SJSA1 (cell line): ENCODE measurements around the gene GPI. TPM values are rescaled to one million over a fixed set of nuclear protein-coding genes. Genes with fewer than 3 reads are reported as not detected.

ENCODE experiments used
- DNase-seq, 2 experiments: peaks; one replicate each; pipeline ENCODE4 v3.0.0-alpha.2; 2015 to 2020; ENCODE audit warnings: low spot score in 2 of 2, low read depth in 1 of 2
- H3K27ac ChIP-seq: fragments of 250-450 bp; sonication (Bioruptor Pico); 2 replicates; pipeline ENCODE4 v1.5.1; 2020; ENCODE audit warnings: mild to moderate bottlenecking, moderate library complexity
- H3K27me3 ChIP-seq: fragments of 250-450 bp; sonication (Bioruptor Pico); replicated peaks from 2 replicates; pipeline ENCODE4 v1.5.1; 2020; ENCODE audit warnings: mild to moderate bottlenecking, moderate library complexity
- H3K36me3 ChIP-seq: fragments of 250-450 bp; sonication (Bioruptor Pico); 2 replicates; pipeline ENCODE4 v1.5.1; 2020; ENCODE audit warnings: mild to moderate bottlenecking
- H3K4me1 ChIP-seq: fragments of 250-450 bp; sonication (Bioruptor Pico); replicated peaks from 2 replicates; pipeline ENCODE4 v1.6.1; 2021; ENCODE audit warnings: mild to moderate bottlenecking
- H3K4me3 ChIP-seq: fragments of 250-450 bp; sonication (Bioruptor Pico); 2 replicates; pipeline ENCODE4 v1.5.1; 2020; ENCODE audit warnings: mild to moderate bottlenecking
- H3K9me3 ChIP-seq: fragments of 250-450 bp; sonication (Bioruptor Pico); replicated peaks from 2 replicates; pipeline ENCODE4 v1.5.1; 2020; ENCODE audit warnings: mild to moderate bottlenecking
- total RNA-seq: library from RNA; depleted of rRNA; stranded (reverse); fragments of >200 nt; shearing (Covaris generic); gene quantifications from 2 replicates; pipeline ENCODE4 v1.2.3, GENCODE V29; 2014

GPI gene
- total RNA-seq, 1 experiment from 2014 or later = 88.8 TPM

GRCh38 chr19:34350161-34350561, 14.8 kb upstream of the GPI start:
- no peaks in the 10 kb centered on the region for H3K27me3 ChIP-seq
- no peak overlapping the region for H3K27ac ChIP-seq
- no peak for DNase-seq
- H3K4me1 ChIP-seq = no peaks in the 10 kb centered on the region
- no peaks in the 10 kb centered on the region for H3K9me3 ChIP-seq
- H3K36me3 ChIP-seq = peaks cover 65% of the 10 kb centered on the region
- no peak overlapping the region for H3K4me3 ChIP-seq

- Histone ChIP-seq H3K4me1 (no peaks in the 10 kb centered on the region), H3K27ac (no peak overlapping the region), H3K36me3 (peaks cover 53% of the 10 kb centered on the region), H3K4me3 (no peak overlapping the region), H3K27me3 (no peaks in the 10 kb centered on the region), H3K9me3 (no peaks in the 10 kb centered on the region)
- no peak for DNase-seq
Observed at GRCh38 chr19:34351382-34351826, 13.6 kb upstream of the GPI start.

- Histone ChIP-seq H3K4me3 (no peak overlapping the region), H3K36me3 (peaks cover 37% of the 10 kb centered on the region), H3K4me1 (peaks cover 4% of the 10 kb centered on the region), H3K9me3 (no peaks in the 10 kb centered on the region), H3K27me3 (no peaks in the 10 kb centered on the region), H3K27ac (no peak overlapping the region)
- no peak for DNase-seq
Observed at GRCh38 chr19:34353546-34353945, 11.4 kb upstream of the GPI start.

- no peaks in the 10 kb centered on the region for H3K9me3 ChIP-seq
- H3K4me1 ChIP-seq = peaks cover 14% of the 10 kb centered on the region
- no peak overlapping the region for H3K4me3 ChIP-seq
- H3K36me3 ChIP-seq = peaks cover 22% of the 10 kb centered on the region
- no peak overlapping the region for H3K27ac ChIP-seq
- DNase-seq = no peak
- H3K27me3 ChIP-seq = no peaks in the 10 kb centered on the region
Observed at GRCh38 chr19:34355201-34355600, 9.8 kb upstream of the GPI start.

GRCh38 chr19:34356875-34357274, 8.1 kb upstream of the GPI start:
- no peaks in the 10 kb centered on the region for H3K27me3 ChIP-seq
- DNase-seq = no peak
- peaks cover 15% of the 10 kb centered on the region for H3K36me3 ChIP-seq
- H3K27ac ChIP-seq = no peak overlapping the region
- no peak overlapping the region for H3K4me3 ChIP-seq
- H3K4me1 ChIP-seq = peaks cover 14% of the 10 kb centered on the region
- no peaks in the 10 kb centered on the region for H3K9me3 ChIP-seq

- H3K9me3 ChIP-seq = no peaks in the 10 kb centered on the region
- H3K36me3 ChIP-seq = peaks cover 13% of the 10 kb centered on the region
- no peaks in the 10 kb centered on the region for H3K27me3 ChIP-seq
- H3K4me3 ChIP-seq = no peak overlapping the region
- peaks cover 14% of the 10 kb centered on the region for H3K4me1 ChIP-seq
- DNase-seq = no peak
- no peak overlapping the region for H3K27ac ChIP-seq
Observed at GRCh38 chr19:34357431-34357830, 7.6 kb upstream of the GPI start.

GRCh38 chr19:34359140-34359953, 5.6 kb upstream of the GPI start:
- H3K9me3 ChIP-seq = no peaks in the 10 kb centered on the region
- H3K27me3 ChIP-seq = no peaks in the 10 kb centered on the region
- H3K36me3 ChIP-seq = no peaks in the 10 kb centered on the region
- H3K4me3 ChIP-seq = peak overlapping the region; percentile 28
- H3K27ac ChIP-seq = no peak overlapping the region
- H3K4me1 ChIP-seq = peaks cover 14% of the 10 kb centered on the region
- DNase-seq = peak; percentile 93 to 98

GRCh38 chr19:34359954-34360315, 5.1 kb upstream of the GPI start:
- Histone ChIP-seq H3K36me3 (no peaks in the 10 kb centered on the region), H3K27ac (no peak overlapping the region), H3K4me3 (peak overlapping the region; percentile 28), H3K27me3 (no peaks in the 10 kb centered on the region), H3K4me1 (peaks cover 17% of the 10 kb centered on the region), H3K9me3 (no peaks in the 10 kb centered on the region)
- DNase-seq = no peak

- no peak overlapping the region for H3K27ac ChIP-seq
- H3K36me3 ChIP-seq = peaks cover 3% of the 10 kb centered on the region
- H3K4me3 ChIP-seq = no peak overlapping the region
- 0 out of 2 replicates have a peak, but pooled peaks cover 2% of the 10 kb centered on the region for H3K9me3 ChIP-seq
- DNase-seq = no peak
- H3K4me1 ChIP-seq = peaks cover 17% of the 10 kb centered on the region
- no peaks in the 10 kb centered on the region for H3K27me3 ChIP-seq
Observed at GRCh38 chr19:34360354-34360909, 4.6 kb upstream of the GPI start.

- Histone ChIP-seq H3K27me3 (no peaks in the 10 kb centered on the region), H3K4me1 (peaks cover 24% of the 10 kb centered on the region), H3K27ac (no peak overlapping the region), H3K9me3 (0 out of 2 replicates have a peak, but pooled peaks cover 2% of the 10 kb centered on the region), H3K36me3 (peaks cover 19% of the 10 kb centered on the region), H3K4me3 (no peak overlapping the region)
- DNase-seq = no peak
Observed at GRCh38 chr19:34362679-34363069, 2.3 kb upstream of the GPI start.

- no peak for DNase-seq
- no peaks in the 10 kb centered on the region for H3K27me3 ChIP-seq
- 0 out of 2 replicates have a peak, but pooled peaks cover 2% of the 10 kb centered on the region for H3K9me3 ChIP-seq
Observed at GRCh38 chr19:34363094-34363493, 1.9 kb upstream of the GPI start.

GRCh38 chr19:34363930-34364329, 1.1 kb upstream of the GPI start:
- peaks cover 15% of the 10 kb centered on the region for H3K4me1 ChIP-seq
- peaks cover 30% of the 10 kb centered on the region for H3K36me3 ChIP-seq
- H3K4me3 ChIP-seq = no peak overlapping the region
- no peak overlapping the region for H3K27ac ChIP-seq
- no peak for DNase-seq
- 0 out of 2 replicates have a peak, but pooled peaks cover 2% of the 10 kb centered on the region for H3K9me3 ChIP-seq
- no peaks in the 10 kb centered on the region for H3K27me3 ChIP-seq

More at GRCh38 chr19:34363094-34363493, 1.9 kb upstream of the GPI start:
- H3K36me3 ChIP-seq = peaks cover 23% of the 10 kb centered on the region
- peaks cover 24% of the 10 kb centered on the region for H3K4me1 ChIP-seq
- no peak overlapping the region for H3K27ac ChIP-seq
- no peak overlapping the region for H3K4me3 ChIP-seq

GRCh38 chr19:34364462-34364829, 550 bp upstream of the GPI start:
- H3K4me1 ChIP-seq = peaks cover 13% of the 10 kb centered on the region
- H3K27me3 ChIP-seq = no peaks in the 10 kb centered on the region
- no peak overlapping the region for H3K27ac ChIP-seq
- H3K4me3 ChIP-seq = peak overlapping the region; percentile 80
- 0 out of 2 replicates have a peak, but pooled peaks cover 2% of the 10 kb centered on the region for H3K9me3 ChIP-seq
- DNase-seq = no peak
- peaks cover 34% of the 10 kb centered on the region for H3K36me3 ChIP-seq
